Skeletal muscle satellite cell (primary cell): ENCODE measurements around the gene PAPSS2.

Experiments
- H3K27me3 ChIP-seq: 2 replicates; pipeline ENCODE4 v1.7.0; 2013; ENCODE audit warnings: low read length; ENCODE audit not compliant: control insufficient read depth, insufficient read depth
- H3K36me3 ChIP-seq: 2 replicates; pipeline ENCODE4 v1.7.0; 2013; ENCODE audit warnings: mild to moderate bottlenecking, control low read depth, low read length; ENCODE audit not compliant: insufficient read depth
- H3K4me1 ChIP-seq: 2 replicates; pipeline ENCODE4 v1.7.0; 2013; ENCODE audit warnings: low read length; ENCODE audit not compliant: control insufficient read depth, insufficient read depth
- H3K4me2 ChIP-seq: 2 replicates; pipeline ENCODE4 v1.7.0; 2013; ENCODE audit warnings: mild to moderate bottlenecking, low read length
- H3K4me3 ChIP-seq: 2 replicates; pipeline ENCODE4 v1.7.0; 2013; ENCODE audit warnings: low read length
- H3K9ac ChIP-seq: 2 replicates; pipeline ENCODE4 v1.7.0; 2013; ENCODE audit warnings: mild to moderate bottlenecking, low read depth, low read length, moderate library complexity
- H3K9me3 ChIP-seq: replicated peaks from 2 replicates; pipeline ENCODE4 v1.7.0; 2013; ENCODE audit warnings: mild to moderate bottlenecking, control low read depth, low read length

Gene PAPSS2

DNA sequence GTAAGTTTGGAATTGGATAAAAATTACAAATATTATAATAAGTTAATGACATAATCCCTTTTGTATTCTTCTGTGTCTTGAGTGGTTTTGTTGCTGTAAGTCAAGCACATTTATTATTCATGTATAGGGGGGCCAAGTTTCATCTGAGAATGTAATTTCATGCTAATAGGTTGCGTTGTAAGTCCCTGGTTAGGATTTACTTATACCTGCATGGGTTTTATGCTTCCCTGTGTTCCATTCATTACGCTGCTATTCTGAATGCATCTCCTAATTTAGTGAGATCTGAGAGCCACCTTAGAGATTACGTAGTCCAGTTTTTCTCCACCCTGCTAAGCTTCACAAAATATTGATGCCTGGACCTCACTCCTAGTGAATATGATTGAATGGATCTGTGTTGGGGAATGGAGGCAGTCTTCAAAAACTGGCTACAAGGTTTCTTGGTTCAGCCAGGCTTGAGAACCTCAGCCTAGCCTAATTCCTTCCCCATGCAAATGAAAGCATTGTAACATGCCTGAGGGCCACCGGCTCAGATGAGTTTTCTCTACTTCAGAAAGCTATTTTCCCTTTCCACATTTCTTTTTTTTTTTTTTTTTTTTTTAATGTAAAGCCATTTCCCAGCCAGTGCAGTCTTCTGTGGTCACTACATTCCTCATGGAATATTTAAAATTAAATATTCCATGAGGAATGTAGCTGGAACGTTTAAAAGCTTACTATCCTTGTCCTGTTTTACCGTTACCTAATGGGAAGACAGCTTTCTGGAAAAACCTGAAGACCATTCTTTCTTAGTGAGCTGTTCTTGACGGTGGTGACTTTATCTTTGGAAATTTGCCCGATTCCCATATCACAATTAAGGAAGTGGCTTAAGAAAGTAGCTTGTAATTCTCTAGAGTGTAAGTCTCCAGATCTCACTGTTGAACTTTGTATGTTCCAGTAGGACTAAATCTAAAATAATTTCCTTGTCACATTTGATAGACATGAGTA lies 16.0 kb downstream of the PAPSS2 start:
- no peaks in the 10 kb centered on the region for H3K27me3 ChIP-seq
- H3K9me3 ChIP-seq, result no peaks in the 10 kb centered on the region
- no peaks in the 10 kb centered on the region for H3K36me3 ChIP-seq
- H3K4me2 ChIP-seq, result no peak overlapping the region
- H3K9ac ChIP-seq, result no peak overlapping the region
- peaks cover 10% of the 10 kb centered on the region for H3K4me1 ChIP-seq
- H3K4me3 ChIP-seq, result no peak overlapping the region

DNA sequence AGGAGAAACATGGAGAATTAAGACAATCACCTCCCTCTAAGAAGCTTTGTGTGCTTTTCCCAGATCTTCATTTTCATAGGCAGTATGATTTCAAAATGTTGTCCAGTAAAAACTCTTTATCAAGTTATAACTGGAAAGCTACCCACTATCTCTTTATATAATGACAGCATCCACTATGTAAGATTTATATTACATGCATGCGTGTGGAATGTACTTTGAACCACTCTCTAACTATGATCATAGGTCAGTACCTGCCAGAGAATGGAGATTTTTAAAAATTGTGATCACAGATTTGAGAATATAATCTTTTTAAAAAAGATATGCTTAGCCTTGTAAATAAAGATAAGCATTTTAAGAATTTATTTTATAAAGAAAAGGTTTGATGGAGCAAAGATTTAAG lies 17.9 kb downstream of the PAPSS2 start:
- Histone ChIP-seq H3K36me3 (no peaks in the 10 kb centered on the region), H3K9ac (no peak overlapping the region), H3K27me3 (no peaks in the 10 kb centered on the region), H3K4me1 (peaks cover 10% of the 10 kb centered on the region), H3K4me2 (no peak overlapping the region), H3K9me3 (no peaks in the 10 kb centered on the region), H3K4me3 (no peak overlapping the region)

DNA sequence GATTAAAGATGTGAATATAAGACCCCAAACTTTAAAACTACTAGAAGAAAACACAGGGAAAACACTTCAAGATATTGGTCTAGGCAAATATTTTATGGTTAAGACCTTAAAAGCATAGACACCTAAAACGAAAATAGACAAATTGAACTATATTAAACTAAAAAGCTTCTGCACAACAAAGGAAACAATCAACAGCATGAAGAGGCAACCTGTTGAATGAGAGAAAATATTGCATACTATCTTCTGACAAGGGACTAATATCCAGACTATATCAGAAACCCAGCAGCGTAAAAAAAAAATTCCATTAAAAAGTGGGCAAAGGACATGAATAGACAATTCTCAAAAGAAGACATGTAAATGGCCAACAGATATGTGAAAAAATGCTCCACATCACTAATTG lies 18.6 kb downstream of the PAPSS2 start:
- Histone ChIP-seq H3K4me1 (peaks cover 10% of the 10 kb centered on the region), H3K27me3 (no peaks in the 10 kb centered on the region), H3K9ac (no peak overlapping the region), H3K9me3 (no peaks in the 10 kb centered on the region), H3K4me3 (no peak overlapping the region), H3K36me3 (no peaks in the 10 kb centered on the region), H3K4me2 (no peak overlapping the region)

DNA sequence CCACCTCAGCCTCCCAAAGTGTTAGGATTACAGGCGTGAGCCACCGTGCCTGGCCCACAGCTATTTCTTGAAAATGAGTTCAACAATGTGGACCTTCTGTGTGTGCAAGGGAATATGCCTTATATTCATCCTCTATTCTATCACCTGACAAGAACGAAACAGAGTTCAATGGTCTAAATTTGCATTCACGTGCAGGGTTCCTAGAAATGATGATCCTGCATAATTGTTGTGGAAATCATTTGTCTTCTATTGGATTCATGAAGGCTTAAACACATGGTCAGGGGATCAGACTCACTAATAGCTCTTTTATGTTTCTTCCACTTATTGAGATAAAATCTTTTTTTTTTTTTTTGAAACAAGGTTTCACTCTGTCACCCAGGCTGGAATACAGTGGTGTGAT lies 23.7 kb downstream of the PAPSS2 start:
- Histone ChIP-seq H3K9ac (no peak overlapping the region), H3K4me2 (no peak overlapping the region), H3K27me3 (no peaks in the 10 kb centered on the region), H3K36me3 (no peaks in the 10 kb centered on the region), H3K4me3 (no peak overlapping the region), H3K9me3 (no peaks in the 10 kb centered on the region), H3K4me1 (no peaks in the 10 kb centered on the region)

DNA sequence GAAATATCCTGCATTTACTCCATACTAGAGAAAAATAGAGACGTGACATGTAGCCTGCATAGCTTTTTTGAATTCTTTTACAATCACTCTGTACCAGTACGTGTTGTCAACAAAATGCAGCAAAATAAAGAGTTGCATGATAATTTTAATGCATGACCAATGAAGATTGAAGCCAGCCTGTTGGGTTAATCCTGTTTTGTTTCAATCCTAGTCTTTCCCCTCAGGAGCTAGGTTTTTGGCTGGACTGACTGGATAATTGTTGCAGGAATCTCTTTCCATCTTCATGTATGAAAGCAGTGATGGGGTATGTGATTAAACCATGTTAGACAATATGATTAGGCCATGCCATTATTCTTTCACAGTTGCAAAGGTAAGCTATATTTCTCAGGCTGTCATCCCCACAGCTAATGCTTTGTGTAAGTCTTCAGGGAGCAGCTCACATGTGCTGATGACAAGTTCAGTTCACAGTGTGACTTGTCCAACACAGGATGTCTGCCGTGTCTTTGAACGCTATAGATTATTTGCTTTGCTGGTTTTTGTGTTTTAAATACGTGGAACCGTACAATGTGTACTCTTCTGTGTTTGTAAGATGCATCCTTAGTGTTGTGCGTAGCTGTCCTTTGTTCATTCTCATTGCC lies 24.4 kb downstream of the PAPSS2 start:
- H3K4me1 ChIP-seq, result no peaks in the 10 kb centered on the region
- no peak overlapping the region for H3K9ac ChIP-seq
- H3K27me3 ChIP-seq, result no peaks in the 10 kb centered on the region
- H3K9me3 ChIP-seq, result no peaks in the 10 kb centered on the region
- H3K4me2 ChIP-seq, result no peak overlapping the region
- no peaks in the 10 kb centered on the region for H3K36me3 ChIP-seq
- no peak overlapping the region for H3K4me3 ChIP-seq

DNA sequence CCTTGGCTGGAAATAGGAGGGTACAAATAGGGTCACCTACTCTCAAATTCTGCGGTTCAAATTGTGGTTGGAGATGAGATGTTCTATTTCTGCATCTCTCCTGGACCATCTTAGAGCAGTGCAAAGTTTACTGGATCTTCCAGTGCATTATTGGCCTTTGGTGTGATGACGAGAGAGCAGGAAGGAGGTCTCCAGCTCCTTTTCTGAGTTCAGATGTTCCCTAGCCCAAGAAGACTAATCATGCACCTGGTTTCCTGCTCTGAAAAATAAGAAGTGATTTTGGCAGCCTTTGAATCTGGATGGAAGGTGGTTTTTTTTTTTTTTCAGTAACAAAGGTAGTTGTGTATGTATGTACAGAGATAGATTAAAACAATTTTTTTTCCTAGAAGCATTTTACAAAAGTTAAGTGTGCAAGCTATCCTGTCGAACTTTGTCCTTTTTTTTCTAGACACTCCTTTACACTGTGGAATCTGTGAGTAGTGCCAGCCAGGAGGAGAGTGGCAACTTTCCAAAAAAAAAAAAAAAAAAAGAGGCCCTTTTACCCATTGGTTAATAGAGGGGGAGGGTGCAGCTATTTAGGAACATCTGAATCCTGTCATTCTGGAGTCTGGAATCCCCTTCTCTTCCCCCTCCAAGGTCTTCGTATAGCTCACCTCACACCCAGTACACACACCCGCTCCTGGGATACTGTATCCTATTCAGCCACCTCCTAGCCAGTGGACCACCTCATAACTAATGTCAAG lies 26.3 kb downstream of the PAPSS2 start:
- no peak overlapping the region for H3K9ac ChIP-seq
- no peaks in the 10 kb centered on the region for H3K9me3 ChIP-seq
- H3K4me1 ChIP-seq, result peaks cover 4% of the 10 kb centered on the region
- no peaks in the 10 kb centered on the region for H3K27me3 ChIP-seq
- H3K36me3 ChIP-seq, result no peaks in the 10 kb centered on the region
- no peak overlapping the region for H3K4me3 ChIP-seq
- no peak overlapping the region for H3K4me2 ChIP-seq

DNA sequence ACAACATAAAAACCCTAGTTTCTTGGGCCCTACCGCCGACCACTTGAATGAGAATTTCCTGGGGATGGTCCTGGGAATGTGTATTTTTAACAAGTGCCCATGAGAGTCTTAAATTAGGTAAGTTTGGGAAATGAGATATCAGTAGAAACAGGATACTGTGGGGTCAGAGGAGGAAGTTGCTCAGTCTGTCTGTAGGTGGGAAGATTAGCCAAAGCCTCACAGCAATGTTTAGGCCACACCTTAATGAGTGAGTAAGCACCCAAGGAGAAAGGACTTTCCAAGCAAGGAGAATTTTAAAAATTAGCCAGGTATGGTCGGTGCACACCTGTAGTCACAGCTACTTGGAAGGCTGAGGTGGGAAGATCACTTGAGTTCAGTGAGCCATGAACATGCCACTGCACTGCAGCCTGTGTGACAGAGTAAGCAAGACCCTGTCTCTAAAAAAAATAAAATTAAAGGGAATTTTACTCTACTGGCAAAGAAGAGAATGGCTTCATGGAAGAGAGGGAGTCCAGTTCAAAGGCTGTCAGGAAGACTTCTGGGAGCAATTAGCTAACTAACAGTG lies 31.9 kb downstream of the PAPSS2 start:
- H3K36me3 ChIP-seq, result no peaks in the 10 kb centered on the region
- no peak overlapping the region for H3K4me2 ChIP-seq
- H3K27me3 ChIP-seq, result no peaks in the 10 kb centered on the region
- no peak overlapping the region for H3K9ac ChIP-seq
- no peaks in the 10 kb centered on the region for H3K9me3 ChIP-seq
- H3K4me3 ChIP-seq, result no peak overlapping the region
- peaks cover 14% of the 10 kb centered on the region for H3K4me1 ChIP-seq

DNA sequence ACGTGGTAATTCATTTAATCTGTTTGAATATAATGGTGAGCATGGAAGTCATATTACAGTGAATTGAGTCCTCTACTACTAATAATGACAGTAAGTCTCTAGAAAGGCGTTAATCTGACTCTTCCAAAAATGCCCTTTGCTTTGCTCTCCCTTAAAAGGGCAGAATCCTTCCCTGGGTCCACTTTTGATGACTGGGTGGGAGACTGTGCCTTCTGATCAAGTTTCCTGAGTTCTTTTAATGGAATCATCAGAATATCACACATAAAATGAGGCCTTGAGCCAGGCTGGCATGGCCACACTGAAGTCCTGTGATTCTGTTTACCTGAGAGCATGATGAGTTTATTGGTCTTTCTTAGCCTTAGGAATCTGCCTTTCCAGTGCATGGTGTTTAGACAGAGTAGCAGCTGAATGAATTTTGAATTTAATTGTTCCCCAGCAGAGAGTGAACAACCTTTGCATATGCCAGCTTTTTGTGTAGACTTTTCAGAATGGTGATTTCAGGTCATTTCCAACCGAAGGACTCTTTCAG lies 33.3 kb downstream of the PAPSS2 start:
- H3K9ac ChIP-seq, result no peak overlapping the region
- H3K4me1 ChIP-seq, result peaks cover 14% of the 10 kb centered on the region

DNA sequence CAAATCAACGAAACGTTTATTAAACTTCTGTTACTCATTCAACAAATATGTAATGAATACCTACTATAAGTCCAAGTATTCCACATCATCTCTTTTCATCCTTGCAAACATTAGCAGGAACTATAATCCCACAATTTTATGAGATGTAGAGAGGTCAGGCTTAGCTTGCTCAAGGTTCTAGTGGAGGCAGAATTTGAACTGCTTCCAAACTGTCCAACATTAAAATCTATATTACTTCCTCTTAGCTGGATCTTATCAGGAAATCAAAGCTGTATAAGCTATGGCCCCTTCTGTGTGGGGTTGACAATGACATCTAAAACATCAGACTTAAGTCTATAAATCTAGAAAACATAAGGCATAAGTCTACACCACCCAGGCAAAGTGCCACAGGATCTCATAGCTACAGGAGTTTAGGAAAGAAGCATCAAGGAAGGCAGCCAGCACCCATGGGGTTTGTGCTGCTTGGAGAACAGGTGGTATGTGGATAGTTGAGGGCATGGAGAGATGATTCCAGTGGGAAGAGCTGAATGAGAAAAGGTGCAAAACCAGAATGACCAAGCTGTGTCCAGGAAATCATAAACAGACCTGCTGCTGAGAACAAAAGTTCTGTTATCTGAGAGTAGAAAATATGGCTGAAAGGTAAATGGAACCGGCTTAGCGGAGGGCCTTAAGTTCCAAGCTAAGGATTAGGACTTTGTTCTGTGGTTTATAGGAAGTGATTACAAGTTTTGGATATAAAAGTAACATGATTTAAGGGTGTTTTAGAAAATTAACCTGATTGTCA lies 34.5 kb downstream of the PAPSS2 start:
- H3K9ac ChIP-seq, result no peak overlapping the region
- no peaks in the 10 kb centered on the region for H3K27me3 ChIP-seq
- no peak overlapping the region for H3K4me3 ChIP-seq
- H3K4me1 ChIP-seq, result peaks cover 14% of the 10 kb centered on the region
- no peak overlapping the region for H3K4me2 ChIP-seq
- H3K9me3 ChIP-seq, result no peaks in the 10 kb centered on the region
- H3K36me3 ChIP-seq, result no peaks in the 10 kb centered on the region

More for the DNA sequence above, 33.3 kb downstream of the PAPSS2 start:
- Histone ChIP-seq H3K4me2 (no peak overlapping the region), H3K4me3 (no peak overlapping the region), H3K9me3 (no peaks in the 10 kb centered on the region), H3K27me3 (no peaks in the 10 kb centered on the region), H3K36me3 (no peaks in the 10 kb centered on the region)

DNA sequence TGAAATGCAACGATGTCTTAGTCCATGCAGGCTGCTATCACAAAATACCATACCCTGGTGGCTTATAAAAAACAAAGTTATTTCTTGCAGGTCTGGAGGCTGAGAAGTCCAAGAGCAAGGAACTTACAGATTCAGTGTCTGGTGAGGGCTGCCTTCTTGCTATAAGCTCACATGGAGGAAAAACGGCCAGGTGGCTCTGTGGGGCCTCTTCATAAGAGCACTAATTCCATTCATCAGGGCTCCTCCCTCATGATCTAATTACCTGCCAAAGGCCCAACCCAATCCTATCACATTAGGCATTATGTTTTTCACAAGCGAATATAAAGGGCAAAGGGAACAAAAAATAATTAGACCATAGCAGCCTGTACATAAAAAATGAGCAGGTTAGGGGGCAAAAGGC lies 35.4 kb downstream of the PAPSS2 start:
- H3K27me3 ChIP-seq, result no peaks in the 10 kb centered on the region
- no peaks in the 10 kb centered on the region for H3K9me3 ChIP-seq
- H3K4me2 ChIP-seq, result no peak overlapping the region
- H3K9ac ChIP-seq, result no peak overlapping the region
- H3K4me1 ChIP-seq, result peaks cover 20% of the 10 kb centered on the region
- no peaks in the 10 kb centered on the region for H3K36me3 ChIP-seq
- no peak overlapping the region for H3K4me3 ChIP-seq
